ENCODE results near the gene RMND5A. TPM values are rescaled to one million over a fixed set of nuclear protein-coding genes. Genes with fewer than 3 reads are reported as not detected.

Gene RMND5A
- polyA plus RNA-seq, 1 of the 3 experiments (the other 2 are of a cell fraction), result 4.3 TPM

DNA sequence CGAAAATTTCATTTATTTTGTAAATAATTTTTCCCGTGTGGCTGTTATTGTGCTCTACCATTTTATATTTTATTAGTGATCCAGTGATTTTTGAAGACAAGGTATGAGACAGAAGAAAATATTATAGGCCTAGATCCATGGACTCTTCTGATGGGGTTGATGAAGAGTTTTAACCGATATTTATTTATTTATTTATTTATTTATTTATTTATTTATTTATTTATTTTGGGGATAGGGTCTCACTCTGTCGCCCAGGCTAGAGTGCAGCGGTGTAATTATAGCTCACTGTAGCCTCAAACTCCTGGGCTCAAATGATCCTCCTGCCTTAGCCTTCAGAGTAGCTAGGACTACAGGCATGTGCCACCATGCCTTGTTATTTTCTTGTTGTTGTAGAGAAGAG lies 33.6 kb upstream of the RMND5A start:
- DNase-seq, result no peak
- Histone ChIP-seq H3K27me3 (ENCODE audit: insufficient read depth) (no peaks in the 10 kb centered on the region; the same call in 1 of the 2 replicates), H3K9ac (no peak overlapping the region), H4K20me1 (ENCODE audit: insufficient read depth) (no peaks in the 10 kb centered on the region), H3K4me3 (ENCODE audit: low read depth in 2 of 2, low read length in 1 of 2) (no peak overlapping the region), H2AFZ (ENCODE audit: low read depth) (no peak overlapping the region), H3K36me3 (replicated peaks in 1 of 2; ENCODE audit: control insufficient read depth in 1 of 2, insufficient read depth in 2 of 2, low read length in 1 of 2) (no peaks in the 10 kb centered on the region), H3K4me1 (ENCODE audit: control insufficient read depth in 1 of 2, insufficient read depth in 2 of 2, low read depth in 1 of 2, low read length in 1 of 2) (no peaks in the 10 kb centered on the region), H3K9me2 (no peaks in the 10 kb centered on the region), H3F3A (replicated peaks; ENCODE audit: insufficient read depth) (no peaks in the 10 kb centered on the region), H3K27ac (ENCODE audit: low read depth in 2 of 2, low read length in 1 of 2) (no peak overlapping the region), H3K79me2 (ENCODE audit: insufficient read depth) (no peaks in the 10 kb centered on the region), H3K4me2 (no peak overlapping the region), H3K9me3 (no peaks in the 10 kb centered on the region)
- WGBS (ENCODE audit: low lambda C conversion rate), result 69% methylated on average over 5 of the region's 5 CpGs
- ChIA-PET CTCF (no interaction called here), POLR2A (no interaction called here)
- TF ChIP-seq EP300 (IDR thresholded peaks at IDR 0.05; ENCODE audit: borderline replicate concordance in 1 of 2, low read depth in 1 of 2, low read length in 1 of 2) (no peak), RFX5 (IDR thresholded peaks at IDR 0.05; ENCODE audit: low read length) (no peak), RCOR1 (IDR thresholded peaks at IDR 0.05; ENCODE audit: low read length) (no peak), JUND (IDR thresholded peaks at IDR 0.05) (no peak)
- TF ChIP-seq, protein P1, sequence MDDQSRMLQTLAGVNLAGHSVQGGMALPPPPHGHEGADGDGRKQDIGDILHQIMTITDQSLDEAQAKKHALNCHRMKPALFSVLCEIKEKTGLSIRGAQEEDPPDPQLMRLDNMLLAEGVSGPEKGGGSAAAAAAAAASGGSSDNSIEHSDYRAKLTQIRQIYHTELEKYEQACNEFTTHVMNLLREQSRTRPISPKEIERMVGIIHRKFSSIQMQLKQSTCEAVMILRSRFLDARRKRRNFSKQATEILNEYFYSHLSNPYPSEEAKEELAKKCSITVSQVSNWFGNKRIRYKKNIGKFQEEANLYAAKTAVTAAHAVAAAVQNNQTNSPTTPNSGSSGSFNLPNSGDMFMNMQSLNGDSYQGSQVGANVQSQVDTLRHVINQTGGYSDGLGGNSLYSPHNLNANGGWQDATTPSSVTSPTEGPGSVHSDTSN (IDR thresholded peaks at IDR 0.05), result no peak

- Histone ChIP-seq H3K36me3 (replicated peaks in 1 of 2; ENCODE audit: control insufficient read depth in 1 of 2, insufficient read depth in 2 of 2, low read length in 1 of 2) (no peaks in the 10 kb centered on the region), H3K9me3 (0 out of 2 replicates have a peak, but pooled peaks cover 4% of the 10 kb centered on the region), H2AFZ (ENCODE audit: low read depth) (no peak overlapping the region), H3K27ac (ENCODE audit: low read depth in 2 of 2, low read length in 1 of 2) (no peak overlapping the region), H3K4me3 (ENCODE audit: low read depth in 2 of 2, low read length in 1 of 2) (no peak overlapping the region), H4K20me1 (ENCODE audit: insufficient read depth) (no peaks in the 10 kb centered on the region), H3F3A (replicated peaks; ENCODE audit: insufficient read depth) (no peaks in the 10 kb centered on the region), H3K79me2 (ENCODE audit: insufficient read depth) (no peaks in the 10 kb centered on the region), H3K9me2 (no peaks in the 10 kb centered on the region), H3K9ac (no peak overlapping the region), H3K27me3 (ENCODE audit: insufficient read depth) (no peaks in the 10 kb centered on the region), H3K4me2 (no peak overlapping the region), H3K4me1 (ENCODE audit: control insufficient read depth in 1 of 2, insufficient read depth in 2 of 2, low read depth in 1 of 2, low read length in 1 of 2) (no peaks in the 10 kb centered on the region)
- ChIA-PET POLR2A (no interaction called here), CTCF (no interaction called here)
- WGBS (ENCODE audit: low lambda C conversion rate), result 34% methylated on average over 2 of the region's 2 CpGs
- DNase-seq, result no peak
- no peak for TF ChIP-seq GATA2 (CRISPR knock-in tag; IDR thresholded peaks at IDR 0.05)
- TF ChIP-seq FOSL2 (IDR thresholded peaks at IDR 0.05; ENCODE audit: borderline replicate concordance, low read depth), result no peak
- TF ChIP-seq POLR2AphosphoS5 (IDR thresholded peaks at IDR 0.05; ENCODE audit: low read depth, low read length), result no peak
- TF ChIP-seq, protein P2, sequence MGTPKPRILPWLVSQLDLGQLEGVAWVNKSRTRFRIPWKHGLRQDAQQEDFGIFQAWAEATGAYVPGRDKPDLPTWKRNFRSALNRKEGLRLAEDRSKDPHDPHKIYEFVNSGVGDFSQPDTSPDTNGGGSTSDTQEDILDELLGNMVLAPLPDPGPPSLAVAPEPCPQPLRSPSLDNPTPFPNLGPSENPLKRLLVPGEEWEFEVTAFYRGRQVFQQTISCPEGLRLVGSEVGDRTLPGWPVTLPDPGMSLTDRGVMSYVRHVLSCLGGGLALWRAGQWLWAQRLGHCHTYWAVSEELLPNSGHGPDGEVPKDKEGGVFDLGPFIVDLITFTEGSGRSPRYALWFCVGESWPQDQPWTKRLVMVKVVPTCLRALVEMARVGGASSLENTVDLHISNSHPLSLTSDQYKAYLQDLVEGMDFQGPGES (IDR thresholded peaks at IDR 0.05; ENCODE audit: low read depth, low read length), result no peak
- TF ChIP-seq GABPA (IDR thresholded peaks at IDR 0.05; ENCODE audit: low read depth), result no peak
- TF ChIP-seq MEF2A (IDR thresholded peaks at IDR 0.05; ENCODE audit: borderline replicate concordance, low read depth), result no peak
- TF ChIP-seq EZH2phosphoT487 (IDR thresholded peaks at IDR 0.05; ENCODE audit: borderline replicate concordance, low read depth), result no peak
- no peak for TF ChIP-seq SMC3 (IDR thresholded peaks at IDR 0.05; ENCODE audit: low read depth, low read length)
- no peak for TF ChIP-seq MAX (IDR thresholded peaks at IDR 0.05; ENCODE audit: low read depth)
- TF ChIP-seq CHD2 (IDR thresholded peaks at IDR 0.05; ENCODE audit: low read length, partially characterized antibody), result no peak
- no peak for TF ChIP-seq NRF1 (IDR thresholded peaks at IDR 0.05; ENCODE audit: low read depth, low read length)
- TF ChIP-seq USF2 (IDR thresholded peaks at IDR 0.05; ENCODE audit: borderline replicate concordance, low read depth, low read length), result no peak
- TF ChIP-seq, protein P3, sequence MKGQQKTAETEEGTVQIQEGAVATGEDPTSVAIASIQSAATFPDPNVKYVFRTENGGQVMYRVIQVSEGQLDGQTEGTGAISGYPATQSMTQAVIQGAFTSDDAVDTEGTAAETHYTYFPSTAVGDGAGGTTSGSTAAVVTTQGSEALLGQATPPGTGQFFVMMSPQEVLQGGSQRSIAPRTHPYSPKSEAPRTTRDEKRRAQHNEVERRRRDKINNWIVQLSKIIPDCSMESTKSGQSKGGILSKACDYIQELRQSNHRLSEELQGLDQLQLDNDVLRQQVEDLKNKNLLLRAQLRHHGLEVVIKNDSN (IDR thresholded peaks at IDR 0.05; ENCODE audit: borderline replicate concordance, low read depth), result no peak
- no peak for TF ChIP-seq SIN3A (IDR thresholded peaks at IDR 0.05; ENCODE audit: borderline replicate concordance, low read depth, low read length)
- no peak for TF ChIP-seq JUND (IDR thresholded peaks at IDR 0.05)
- no peak for TF ChIP-seq ZBTB33 (IDR thresholded peaks at IDR 0.05; ENCODE audit: borderline replicate concordance, low read depth)
- TF ChIP-seq RXRA (IDR thresholded peaks at IDR 0.05; ENCODE audit: borderline replicate concordance, low read depth), result no peak
These were observed 33.2 kb upstream of the RMND5A start for GRCh38 chr2:86686905-86687304.
